SK-N-SH treated with all-trans-retinoic acid at 6 μM for 48 hours (cell line): Measurements from ENCODE around the gene COL4A2.

Experiments used
- CSDC2 ChIP-seq: fragments of 250-450 bp; sonication (Bioruptor Pico); IDR thresholded peaks from 2 replicates; pipeline ENCODE4 v1.5.0; 2020; ENCODE audit warnings: mild to moderate bottlenecking, moderate library complexity
- GLIS3 ChIP-seq: fragments of 250-450 bp; sonication (Bioruptor Pico); IDR thresholded peaks from 2 replicates; pipeline ENCODE4 v1.5.0; 2020; ENCODE audit warnings: mild to moderate bottlenecking, moderate library complexity
- OSR1 ChIP-seq: fragments of 250-450 bp; sonication (Bioruptor Pico); IDR thresholded peaks from 2 replicates; pipeline ENCODE4 v1.8.0; 2022; ENCODE audit warnings: moderate library complexity, mild to moderate bottlenecking, inconsistent platforms
- PATZ1 ChIP-seq: fragments of 250-450 bp; sonication (Bioruptor Pico); IDR thresholded peaks from 2 replicates; pipeline ENCODE4 v1.8.0; 2020; ENCODE audit warnings: mild to moderate bottlenecking, moderate library complexity, borderline replicate concordance
- POU6F1 ChIP-seq: fragments of 250-450 bp; sonication (Bioruptor Pico); IDR thresholded peaks from 2 replicates; pipeline ENCODE4 v1.8.0; 2021; ENCODE audit warnings: low read depth, mild to moderate bottlenecking, moderate library complexity, borderline replicate concordance
- TSHZ2 ChIP-seq: fragments of 250-450 bp; sonication (Bioruptor Pico); IDR thresholded peaks from 2 replicates; pipeline ENCODE4 v1.5.0; 2020; ENCODE audit warnings: mild to moderate bottlenecking, moderate library complexity
- ZFP30 ChIP-seq: fragments of 450-650 bp; formaldehyde crosslinking; IDR thresholded peaks from 2 replicates; pipeline ENCODE4 v1.5.0; 2022; ENCODE audit warnings: mild to moderate bottlenecking, moderate library complexity
- ZNF70 ChIP-seq: fragments of 450-650 bp; formaldehyde crosslinking; IDR thresholded peaks from 2 replicates; pipeline ENCODE4 v1.5.0; 2020; ENCODE audit warnings: mild to moderate bottlenecking, moderate library complexity

GRCh38 chr13:110364081-110364480 lies 57.0 kb downstream of the COL4A2 start:
- TF ChIP-seq OSR1 = no peak
- TF ChIP-seq CSDC2 = no peak
- TF ChIP-seq PATZ1 (CRISPR knock-in tag) = no peak
- TF ChIP-seq POU6F1 (CRISPR knock-in tag) = no peak
- no peak for TF ChIP-seq GLIS3
- no peak for TF ChIP-seq TSHZ2
- no peak for TF ChIP-seq ZFP30 (CRISPR knock-in tag)
- no peak for TF ChIP-seq ZNF70 (CRISPR knock-in tag)
